Jurkat, Clone E6-1 (cell line): ENCODE results near the gene C1orf159.
"Not testable (repeated sequence)": the region's sequence is repeated elsewhere in the genome, so short reads cannot be mapped to it uniquely, and the experiment has no call there.

ENCODE experiments used
- DNase-seq: peaks from one replicate; pipeline ENCODE4 v3.0.0-alpha.2; 2011; ENCODE audit warnings: low read depth, low spot score
- H3K4me3 ChIP-seq: 2 replicates; pipeline ENCODE4 v1.5.1; 2011; ENCODE audit warnings: mild to moderate bottlenecking, low read length, control low read depth, moderate library complexity

Gene C1orf159

GRCh38 chr1:1072849-1073742 is 42.8 kb downstream of the C1orf159 start:
- DNase-seq, result no peak
- H3K4me3 ChIP-seq, result no peak overlapping the region

DNA sequence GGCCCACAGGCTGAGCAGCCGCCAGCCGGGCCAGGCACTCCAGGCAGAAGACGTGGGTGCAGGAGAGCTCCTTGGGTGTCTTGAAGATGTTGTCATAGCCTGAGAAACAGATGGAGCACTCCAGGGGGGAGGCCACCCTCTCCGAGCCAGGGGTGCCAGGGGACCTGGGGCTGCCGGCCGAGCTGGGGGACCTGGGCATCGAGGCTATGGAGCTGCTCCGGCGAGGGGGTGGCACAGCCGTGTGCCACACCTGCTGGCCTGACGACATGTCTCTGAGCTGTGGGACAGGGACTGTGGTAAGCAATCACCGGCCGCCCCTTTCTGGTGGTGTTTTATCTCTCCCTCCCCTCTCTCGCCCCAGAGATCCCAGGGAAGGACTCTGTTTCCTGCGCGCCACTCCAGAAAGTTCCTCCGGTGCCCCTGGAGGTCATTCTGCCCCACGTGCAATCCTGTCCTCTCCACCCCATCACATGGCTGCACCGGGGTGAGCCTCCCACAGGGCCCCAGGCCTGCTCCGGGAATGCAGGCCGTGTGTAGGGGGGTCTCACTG is 43.5 kb downstream of the C1orf159 start:
- no peak overlapping the region for H3K4me3 ChIP-seq
- no peak for DNase-seq

- no peak overlapping the region for H3K4me3 ChIP-seq
- no peak for DNase-seq
These were observed 44.2 kb downstream of the C1orf159 start for GRCh38 chr1:1071486-1072298.

DNA sequence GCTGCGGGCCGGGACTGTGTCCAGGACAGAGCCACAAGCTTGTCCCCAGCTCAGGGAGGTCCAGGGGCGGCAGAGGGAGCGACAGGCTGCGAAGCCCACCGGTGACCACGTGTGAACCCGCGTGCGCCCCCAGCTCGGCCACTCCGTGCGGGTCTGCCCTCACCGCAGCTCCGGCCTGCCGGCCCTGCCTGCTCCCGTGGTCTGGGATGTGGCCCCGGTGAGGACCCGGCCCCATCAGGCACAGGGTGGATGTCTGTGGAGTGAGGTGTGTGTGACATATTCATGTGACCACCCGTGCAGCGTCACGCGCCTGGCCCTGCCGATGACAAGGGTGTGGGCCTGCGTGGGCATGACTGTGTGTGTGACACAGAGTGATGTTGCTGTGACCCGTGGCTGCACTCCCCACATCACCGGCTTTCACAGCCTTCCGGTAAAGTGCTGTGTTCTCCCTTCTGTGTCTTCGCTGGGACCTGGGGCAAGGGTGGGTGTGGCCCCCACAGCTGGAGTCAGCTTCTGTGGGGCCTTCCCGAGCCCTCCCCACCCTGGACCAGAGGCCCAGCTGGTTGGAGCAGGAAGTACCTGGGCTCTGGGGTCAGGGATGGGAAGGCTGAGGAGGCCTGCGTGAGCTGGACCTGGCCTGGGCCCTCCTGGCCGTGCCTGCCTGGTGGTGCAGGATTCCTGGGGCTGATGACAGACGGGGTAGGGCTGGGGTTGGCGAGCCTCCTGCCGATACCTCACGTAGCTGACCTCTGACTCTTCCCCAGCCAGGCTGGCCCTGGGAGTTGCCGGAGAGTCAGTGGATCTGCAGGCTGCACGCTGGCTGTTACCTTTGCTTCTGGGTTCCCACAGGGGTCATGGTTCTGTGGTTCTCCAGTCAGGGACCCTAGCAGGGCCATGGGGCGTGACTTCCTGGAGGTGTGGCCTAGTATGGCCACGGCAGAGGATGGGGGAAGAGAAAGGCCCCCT is 45.9 kb downstream of the C1orf159 start:
- H3K4me3 ChIP-seq, result no peak overlapping the region
- no peak for DNase-seq

DNA sequence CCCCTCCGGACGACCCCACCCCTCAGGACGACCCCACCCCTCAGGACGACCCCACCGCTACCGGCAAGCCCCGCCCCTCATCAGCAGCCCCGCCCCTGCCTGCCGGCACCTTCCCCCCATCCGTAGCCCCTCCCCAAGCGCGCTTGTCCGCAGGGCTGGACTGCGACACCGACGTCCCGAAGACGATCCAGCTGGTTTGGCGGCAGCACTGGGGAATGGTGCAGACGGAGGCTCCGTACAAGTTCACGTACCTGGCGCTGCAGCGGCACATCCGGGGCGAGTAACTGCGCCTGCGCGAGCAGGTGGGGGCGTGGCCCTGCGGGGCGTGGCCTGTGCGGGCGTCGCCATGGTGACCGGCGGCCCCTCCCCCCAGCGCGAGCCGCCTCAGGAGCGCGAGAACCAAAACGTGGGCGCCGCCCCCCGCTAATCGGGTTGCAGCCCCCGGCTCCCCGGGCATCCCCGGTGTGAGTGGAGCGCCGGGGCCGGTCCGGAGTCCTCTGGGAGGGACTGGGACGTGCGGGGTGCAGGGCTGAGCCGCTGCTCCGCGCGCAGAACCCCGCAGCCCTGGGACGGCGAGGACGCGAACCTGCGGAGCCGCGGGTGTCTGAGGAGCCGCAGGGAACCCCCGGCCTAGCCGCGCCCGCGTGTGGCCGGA is 46.7 kb downstream of the C1orf159 start:
- DNase-seq, result peak; percentile 65
- peak overlapping the region; percentile 69 for H3K4me3 ChIP-seq

DNA sequence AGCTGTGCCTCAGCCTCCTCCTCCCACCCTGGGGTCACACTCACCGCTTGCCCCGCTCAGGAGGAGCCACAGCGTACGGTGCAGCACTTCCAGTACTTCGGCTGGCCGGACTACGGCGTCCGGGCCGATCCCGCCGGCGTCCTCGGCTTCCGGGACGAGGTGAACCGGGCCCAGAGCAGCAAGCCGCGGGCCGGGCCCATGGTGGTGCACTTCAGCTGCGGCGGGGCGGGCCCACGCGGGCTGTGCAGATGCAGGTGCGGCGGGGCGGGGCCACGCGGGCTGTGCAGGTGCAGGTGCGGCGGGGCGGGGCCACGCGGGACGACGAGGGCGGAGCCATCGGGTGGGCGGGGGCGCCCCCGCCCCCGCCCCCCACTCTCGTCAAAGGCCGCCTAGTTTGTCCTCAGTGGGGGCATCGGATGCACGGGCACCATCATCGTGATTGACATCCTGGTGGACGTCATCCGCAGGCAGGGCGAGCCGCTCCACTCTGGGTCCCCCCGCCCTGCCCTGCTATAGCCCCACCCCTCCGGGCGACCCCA is 47.3 kb downstream of the C1orf159 start:
- no peak for DNase-seq
- peak overlapping the region; percentile 69 for H3K4me3 ChIP-seq

DNA sequence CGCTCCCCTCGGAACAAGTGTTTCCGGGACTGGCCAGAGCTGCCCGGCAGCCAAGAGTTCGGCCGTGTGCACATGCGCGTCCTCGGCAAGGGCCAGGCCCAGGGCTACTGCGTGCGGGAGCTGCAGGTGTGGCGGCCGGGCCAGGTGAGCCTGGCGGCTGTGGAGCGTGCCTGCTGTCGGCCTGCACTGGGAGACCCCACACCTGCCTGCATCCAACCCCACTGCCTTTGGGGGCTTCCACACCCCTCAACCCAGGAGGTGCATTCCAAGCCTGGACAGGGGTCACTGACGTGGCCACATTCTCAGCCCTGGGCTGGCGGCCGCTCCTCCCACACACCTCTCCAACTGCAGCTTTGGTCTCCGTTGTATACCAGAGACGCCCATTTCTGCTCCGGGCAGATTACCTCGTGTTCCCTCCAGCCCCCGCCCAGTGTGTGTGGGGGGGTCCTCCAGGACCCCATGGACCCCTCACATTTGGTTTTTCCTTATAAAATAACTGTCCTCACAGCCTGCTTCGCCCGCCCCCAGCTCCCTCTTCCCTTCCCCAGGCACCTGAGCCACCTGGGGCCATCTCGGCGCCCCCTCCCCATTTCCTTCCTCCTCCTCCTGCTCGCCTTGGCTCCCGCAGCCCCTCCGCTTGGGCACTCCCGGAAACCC is 47.9 kb downstream of the C1orf159 start:
- peak overlapping the region; percentile 16; the same call in 1 of the 2 replicates for H3K4me3 ChIP-seq

GRCh38 chr1:1067284-1067859 is 48.5 kb downstream of the C1orf159 start:
- no peak overlapping the region for H3K4me3 ChIP-seq
- no peak for DNase-seq

More for the DNA sequence above, 47.9 kb downstream of the C1orf159 start:
- no peak for DNase-seq

DNA sequence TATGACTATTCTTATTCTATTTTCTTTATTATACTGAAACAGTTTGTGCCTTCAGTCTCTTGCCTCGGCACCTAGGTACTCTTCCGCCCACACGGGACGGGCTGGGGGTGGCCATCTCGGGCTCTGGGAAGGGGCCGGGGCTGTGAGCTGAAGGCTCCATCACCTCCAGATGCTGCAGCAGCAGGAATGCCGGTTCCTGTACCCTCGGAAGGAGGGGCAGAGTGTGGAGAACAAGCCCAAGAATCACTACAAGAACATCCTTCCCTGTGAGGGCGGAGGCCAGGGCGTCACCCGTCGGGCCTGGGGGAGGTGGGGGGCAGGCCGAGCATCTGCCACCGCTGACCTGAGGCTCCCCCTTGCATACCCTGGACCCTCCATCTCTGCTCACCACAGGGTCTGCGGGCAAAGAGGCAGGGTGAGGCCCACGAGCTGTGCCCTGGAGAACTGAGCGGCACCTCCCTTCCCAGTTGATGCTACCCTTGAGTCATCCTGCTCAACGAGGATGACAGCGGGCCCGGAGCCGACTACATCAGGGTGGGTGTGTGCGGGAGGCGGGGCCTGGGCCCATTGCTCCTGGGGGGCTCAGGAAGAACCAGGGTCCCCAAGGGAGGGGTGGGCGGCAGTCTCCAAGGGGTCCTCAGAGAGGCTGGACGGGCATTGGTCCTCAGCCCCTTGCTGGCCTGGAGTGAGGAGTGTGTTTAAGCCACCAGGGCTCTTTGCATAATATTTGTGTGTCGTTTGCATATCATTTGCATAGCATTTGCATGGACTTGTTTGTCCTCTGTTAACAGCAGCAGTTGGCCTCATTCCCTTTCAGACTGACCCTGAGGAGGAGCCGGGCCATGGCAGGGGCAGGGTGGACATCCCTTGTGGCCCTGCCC is 49.2 kb downstream of the C1orf159 start:
- no peak overlapping the region for H3K4me3 ChIP-seq
- DNase-seq, result no peak

DNA sequence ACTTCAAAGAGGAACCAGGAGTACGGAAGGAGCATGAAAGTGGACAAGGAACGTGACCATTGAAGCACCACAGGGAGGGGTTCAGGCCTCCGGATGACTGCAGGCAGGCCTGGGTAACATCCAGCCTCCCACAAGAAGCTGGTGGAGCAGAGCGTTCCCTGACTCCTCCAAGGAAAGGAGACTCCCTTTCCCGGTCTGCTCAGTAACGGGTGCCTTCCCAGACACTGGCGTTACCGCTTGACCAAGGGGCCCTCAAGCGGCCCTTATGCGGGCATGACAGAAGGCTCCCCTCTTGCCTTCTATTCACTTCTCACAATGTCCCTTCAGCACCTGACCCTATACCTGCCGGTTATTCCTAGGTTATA is 50.0 kb downstream of the C1orf159 start:
- DNase-seq, H3K4me3 ChIP-seq: not testable (repeated sequence)

GRCh38 chr1:1065265-1065939 is 50.5 kb downstream of the C1orf159 start:
- no peak for DNase-seq
- H3K4me3 ChIP-seq, result no peak overlapping the region

- no peak overlapping the region for H3K4me3 ChIP-seq
- DNase-seq, result no peak
These were observed 51.7 kb downstream of the C1orf159 start for GRCh38 chr1:1063945-1064831.

DNA sequence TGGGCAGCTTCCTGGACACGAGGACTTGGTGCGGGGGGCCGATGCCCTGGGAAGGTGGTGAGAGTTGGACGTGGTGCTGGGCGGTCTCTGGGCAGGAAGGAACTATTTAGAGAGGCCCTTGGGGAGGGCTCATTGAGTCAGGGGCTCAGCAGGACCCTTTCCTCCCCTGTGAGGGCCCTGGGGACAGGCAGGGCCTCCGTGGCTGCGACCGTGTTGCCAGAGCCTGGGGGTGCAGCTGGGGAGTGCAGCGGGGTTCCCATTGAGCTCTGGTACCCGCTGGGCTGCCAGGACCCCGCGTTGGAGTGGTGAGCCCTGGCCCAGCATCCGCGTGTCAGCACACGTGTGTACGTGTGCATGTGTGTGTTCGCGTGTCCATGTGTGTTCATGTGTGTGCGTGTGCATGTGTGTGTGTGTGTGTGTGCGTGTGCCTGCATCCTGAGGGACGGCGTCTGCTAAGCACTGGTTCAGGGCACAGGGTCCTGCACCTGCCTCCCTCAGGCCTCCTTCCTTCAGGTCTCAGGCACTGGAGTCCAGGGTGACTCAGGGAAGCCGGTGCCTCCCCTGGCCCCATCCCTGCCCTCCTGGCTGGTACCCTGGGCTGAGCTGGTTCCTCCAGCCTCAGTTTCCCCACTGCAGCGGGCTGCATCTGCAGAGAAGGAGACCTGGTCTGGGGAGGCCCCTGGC is 52.5 kb downstream of the C1orf159 start:
- H3K4me3 ChIP-seq, result no peak overlapping the region
- no peak for DNase-seq

GRCh38 chr1:1062348-1063163 is 53.3 kb downstream of the C1orf159 start:
- DNase-seq, result no peak
- no peak overlapping the region for H3K4me3 ChIP-seq
